Measurements from ENCODE around the gene IDNK.
"Not testable (repeated sequence)": the region's sequence is repeated elsewhere in the genome, so short reads cannot be mapped to it uniquely, and the experiment has no call there.

The IDNK gene

DNA sequence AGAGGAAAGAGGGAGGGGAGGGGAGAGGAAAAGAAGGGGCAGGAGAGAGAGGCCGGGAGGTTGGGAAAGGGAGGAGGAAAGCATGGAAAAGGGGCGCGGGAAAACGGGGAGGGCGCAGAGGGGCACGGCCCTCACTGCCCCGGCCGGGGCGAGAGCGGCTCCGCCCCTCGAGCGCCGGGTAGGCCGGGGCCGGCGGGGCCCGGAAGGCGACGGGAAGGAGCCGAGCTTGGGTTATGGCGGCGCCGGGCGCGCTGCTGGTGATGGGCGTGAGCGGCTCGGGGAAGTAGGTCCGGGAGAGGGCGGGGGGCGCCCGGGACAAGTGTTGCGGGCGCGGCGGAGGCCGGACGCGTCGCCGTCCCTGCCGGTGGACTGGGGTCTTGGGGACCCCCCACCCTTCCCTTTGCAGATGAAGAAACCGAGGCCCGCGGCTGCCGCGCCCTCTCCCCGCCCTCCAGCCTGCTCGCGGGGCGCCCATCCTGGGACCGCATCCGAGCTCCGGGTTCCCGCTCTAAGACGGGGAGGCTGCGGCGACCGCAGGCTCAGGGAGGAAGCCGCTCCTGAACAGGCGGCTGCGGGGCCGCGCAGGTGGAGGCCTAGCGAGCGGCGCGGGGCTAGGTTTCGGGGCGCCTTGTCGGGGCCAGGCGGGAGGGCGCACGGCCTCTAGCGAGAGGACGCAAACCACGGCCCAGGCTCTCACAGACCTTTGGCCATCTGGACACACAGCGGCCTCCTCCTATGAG, at the start of gene IDNK:
Gene IDNK (plus strand): TSS at position 205 of the 740 bp plus-strand sequence. CDS start 29 bp downstream, at position 234.
- H3K9ac ChIP-seq (ENCODE audit: low read depth, low read length) = peak within 1 kb of the TSS; percentile 80
- H3K9me3 ChIP-seq (ENCODE audit: control insufficient read depth, insufficient read depth, low read length) = no peaks in the 10 kb centered on the region
- 0 out of 2 replicates have a peak, but pooled peaks cover 2% of the 10 kb centered on the region for H3K4me1 ChIP-seq (ENCODE audit: insufficient read depth, low read length)
- H3K36me3 ChIP-seq (ENCODE audit: insufficient read depth, low read length) = no peaks in the 10 kb centered on the region

DNA sequence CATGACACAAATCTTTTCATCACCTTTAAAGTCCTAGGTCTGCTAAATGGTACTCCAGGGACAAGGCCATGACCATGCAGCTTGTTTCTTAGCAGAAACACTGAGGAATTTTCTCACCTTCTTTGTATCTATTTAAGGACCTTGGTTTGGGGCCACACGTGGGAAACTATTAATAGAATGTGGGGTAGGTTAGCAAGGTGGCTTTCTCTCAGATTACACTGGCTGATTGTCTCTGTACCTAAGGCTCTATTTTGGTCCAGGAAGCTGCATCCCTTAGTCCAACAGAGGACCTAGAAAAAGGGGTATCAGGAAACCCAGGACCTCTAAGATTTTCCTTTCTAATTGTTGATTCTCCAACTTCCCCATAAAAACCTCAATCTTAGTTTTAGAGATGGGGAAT, 48.5 kb upstream of the IDNK start:
- Histone ChIP-seq H3K9ac (ENCODE audit: low read depth, low read length) (no peak overlapping the region), H3K4me1 (ENCODE audit: insufficient read depth, low read length) (no peaks in the 10 kb centered on the region), H3K36me3 (ENCODE audit: insufficient read depth, low read length) (no peaks in the 10 kb centered on the region), H3K9me3 (ENCODE audit: control insufficient read depth, insufficient read depth, low read length) (no peaks in the 10 kb centered on the region; the same call in 1 of the 2 replicates)

DNA sequence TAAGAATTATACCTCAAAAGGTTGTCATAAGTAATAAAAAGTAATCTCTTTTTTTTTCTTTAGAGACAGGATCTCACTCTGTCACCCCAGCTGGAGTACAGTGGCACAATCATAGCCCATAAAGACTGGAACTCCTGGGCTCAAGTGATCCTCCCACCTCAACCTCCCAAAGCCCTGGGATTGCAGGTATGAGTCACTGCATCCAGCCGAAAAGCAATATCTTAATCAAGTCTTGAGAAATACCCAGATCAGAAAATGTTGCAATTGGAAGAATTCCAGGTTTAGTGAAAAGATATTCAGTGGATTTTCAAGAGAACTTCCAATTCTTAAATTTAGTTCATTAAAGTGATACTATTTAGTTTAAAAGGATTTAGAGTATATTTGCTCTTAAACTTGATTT, 40.9 kb upstream of the IDNK start:
- Histone ChIP-seq H3K9ac (ENCODE audit: low read depth, low read length) (no peak overlapping the region), H3K9me3 (ENCODE audit: control insufficient read depth, insufficient read depth, low read length) (no peaks in the 10 kb centered on the region), H3K36me3 (ENCODE audit: insufficient read depth, low read length) (no peaks in the 10 kb centered on the region), H3K4me1 (ENCODE audit: insufficient read depth, low read length) (no peaks in the 10 kb centered on the region)

DNA sequence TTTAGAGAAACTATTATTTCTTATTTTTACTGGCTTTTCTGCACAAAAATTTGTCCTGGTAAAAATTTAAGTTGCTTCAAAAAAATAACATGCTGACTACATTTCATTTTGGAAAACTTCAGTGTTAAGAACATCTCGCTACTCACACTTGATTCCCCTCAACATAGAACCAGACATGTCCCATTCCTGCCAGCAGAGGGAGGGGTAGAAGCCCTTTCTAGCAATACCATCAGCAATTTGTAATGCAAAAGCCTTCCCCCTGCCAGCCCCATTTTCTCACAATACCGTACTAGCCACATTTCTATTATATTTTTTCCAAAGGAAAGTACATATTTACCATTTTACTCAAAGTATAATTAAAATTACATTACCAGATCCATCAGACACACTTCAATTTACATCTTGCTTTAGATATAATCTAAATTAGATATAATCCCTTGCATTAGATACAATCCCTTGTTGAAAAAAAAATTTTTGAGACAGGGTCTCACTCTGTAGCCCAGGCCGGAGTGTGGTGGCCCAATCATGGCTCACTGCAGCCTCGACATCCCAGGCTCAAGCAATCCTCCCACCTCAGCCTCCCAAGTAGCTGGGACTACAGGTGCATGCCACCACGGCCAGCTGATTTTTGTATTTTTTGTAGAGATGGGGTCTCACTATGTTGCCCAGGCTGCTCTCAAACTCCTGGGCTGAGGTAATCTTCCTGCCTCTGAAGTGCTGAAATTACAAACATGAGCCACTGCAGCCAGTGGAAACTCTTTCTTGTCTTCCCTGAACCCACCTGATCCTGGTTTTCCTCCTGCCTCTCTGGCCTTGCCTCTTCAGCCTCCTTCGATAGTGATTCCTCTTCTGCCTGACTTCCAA, 39.6 kb upstream of the IDNK start:
- Histone ChIP-seq H3K9me3 (ENCODE audit: control insufficient read depth, insufficient read depth, low read length) (no peaks in the 10 kb centered on the region), H3K4me1 (ENCODE audit: insufficient read depth, low read length) (no peaks in the 10 kb centered on the region), H3K36me3 (ENCODE audit: insufficient read depth, low read length) (no peaks in the 10 kb centered on the region), H3K9ac (ENCODE audit: low read depth, low read length) (no peak overlapping the region)

DNA sequence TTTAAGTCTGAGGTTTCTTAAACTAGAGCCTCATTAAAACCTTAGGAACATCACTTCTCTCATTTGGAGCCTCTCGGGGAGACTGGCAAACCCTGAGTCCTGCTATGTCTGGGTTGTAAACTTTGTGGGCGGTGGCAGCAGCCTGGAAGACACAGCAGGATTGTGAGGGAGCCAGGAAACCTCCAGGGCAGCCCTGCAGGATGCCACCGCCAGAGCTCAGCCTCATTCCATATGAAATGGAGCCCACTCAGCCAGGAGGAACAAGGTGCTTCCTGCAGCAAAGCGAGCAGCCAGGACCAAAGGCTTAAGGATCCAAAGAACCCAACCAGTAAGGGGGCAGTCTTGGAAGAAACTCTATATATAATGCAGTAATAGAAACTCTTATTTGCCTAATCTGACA, 37.9 kb upstream of the IDNK start:
- Histone ChIP-seq H3K4me1 (ENCODE audit: insufficient read depth, low read length) (no peaks in the 10 kb centered on the region), H3K36me3 (ENCODE audit: insufficient read depth, low read length) (no peaks in the 10 kb centered on the region), H3K9ac (ENCODE audit: low read depth, low read length) (no peak overlapping the region), H3K9me3 (ENCODE audit: control insufficient read depth, insufficient read depth, low read length) (no peaks in the 10 kb centered on the region)

DNA sequence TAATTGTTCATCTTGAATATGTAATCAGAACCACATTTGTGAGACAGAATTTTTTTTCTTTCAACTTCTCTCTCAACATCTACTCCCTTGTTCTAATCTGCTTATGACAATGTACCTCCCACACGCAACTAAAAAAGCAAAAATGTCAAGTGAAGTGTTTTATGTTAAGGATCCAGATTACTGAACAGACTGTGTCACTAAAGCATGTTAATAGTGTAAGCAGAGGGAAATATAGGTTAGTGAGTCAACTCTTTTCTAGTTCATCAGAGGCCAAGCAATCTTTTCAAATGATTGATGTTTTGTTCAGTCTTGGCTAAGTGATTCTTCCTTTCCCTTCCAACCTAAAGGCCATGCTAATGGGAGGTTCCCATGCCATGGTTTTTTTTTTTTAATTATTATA, 34.7 kb upstream of the IDNK start:
- Histone ChIP-seq H3K9ac (ENCODE audit: low read depth, low read length) (no peak overlapping the region), H3K4me1 (ENCODE audit: insufficient read depth, low read length) (no peaks in the 10 kb centered on the region), H3K9me3 (ENCODE audit: control insufficient read depth, insufficient read depth, low read length) (no peaks in the 10 kb centered on the region), H3K36me3 (ENCODE audit: insufficient read depth, low read length) (no peaks in the 10 kb centered on the region)

GRCh38 chr9:83596899-83597504, 25.9 kb upstream of the IDNK start:
- Histone ChIP-seq H3K9ac (ENCODE audit: low read depth, low read length) (no peak overlapping the region), H3K9me3 (ENCODE audit: control insufficient read depth, insufficient read depth, low read length) (no peaks in the 10 kb centered on the region), H3K4me1 (ENCODE audit: insufficient read depth, low read length) (no peaks in the 10 kb centered on the region), H3K36me3 (ENCODE audit: insufficient read depth, low read length) (no peaks in the 10 kb centered on the region)

GRCh38 chr9:83598487-83598886, 24.5 kb upstream of the IDNK start:
- H3K4me1 ChIP-seq (ENCODE audit: insufficient read depth, low read length) = no peaks in the 10 kb centered on the region
- no peaks in the 10 kb centered on the region for H3K36me3 ChIP-seq (ENCODE audit: insufficient read depth, low read length)
- H3K9me3 ChIP-seq (ENCODE audit: control insufficient read depth, insufficient read depth, low read length) = no peaks in the 10 kb centered on the region
- no peak overlapping the region for H3K9ac ChIP-seq (ENCODE audit: low read depth, low read length)

DNA sequence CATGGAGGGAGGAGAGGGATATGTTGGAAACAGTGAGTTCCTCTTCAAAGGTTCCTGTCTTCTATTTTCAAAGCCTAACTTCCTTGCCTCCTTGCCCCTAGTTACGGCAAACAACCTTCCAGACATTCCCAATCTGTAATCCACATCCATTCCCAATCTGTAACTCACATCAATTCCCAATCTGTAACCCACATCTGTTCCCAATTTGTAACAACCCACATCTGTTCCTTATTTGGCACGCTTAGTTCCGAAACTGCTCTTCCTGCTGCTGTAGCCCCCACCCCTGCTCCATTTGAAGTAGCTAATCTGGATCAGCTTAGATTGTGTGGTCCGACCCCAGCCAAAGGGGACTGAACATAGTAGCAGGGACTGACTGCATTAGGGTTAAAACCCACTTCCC, 23.9 kb upstream of the IDNK start:
- Histone ChIP-seq H3K36me3 (ENCODE audit: insufficient read depth, low read length) (no peaks in the 10 kb centered on the region), H3K9me3 (ENCODE audit: control insufficient read depth, insufficient read depth, low read length) (no peaks in the 10 kb centered on the region), H3K4me1 (ENCODE audit: insufficient read depth, low read length) (no peaks in the 10 kb centered on the region), H3K9ac (ENCODE audit: low read depth, low read length) (no peak overlapping the region)

DNA sequence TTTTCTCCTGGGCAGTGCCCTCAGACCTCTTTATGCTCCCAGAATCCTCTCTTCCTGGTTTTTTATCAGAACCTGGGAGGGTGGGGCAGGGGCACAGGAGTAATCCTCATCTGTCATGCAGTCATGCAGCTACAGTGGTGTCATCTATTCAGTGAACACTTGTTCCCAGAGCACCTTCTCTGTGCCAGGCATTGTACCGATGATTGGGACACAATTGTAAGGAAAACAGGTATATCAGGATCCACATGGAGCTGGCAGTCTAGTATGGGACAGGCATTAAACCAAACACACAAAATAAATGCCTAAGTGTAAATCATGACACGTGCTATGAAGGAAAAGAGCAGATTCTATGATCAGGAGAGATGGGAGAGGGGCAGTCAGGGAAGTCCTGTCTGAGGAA, 21.5 kb upstream of the IDNK start:
- no peaks in the 10 kb centered on the region for H3K9me3 ChIP-seq (ENCODE audit: control insufficient read depth, insufficient read depth, low read length)
- H3K36me3 ChIP-seq (ENCODE audit: insufficient read depth, low read length) = no peaks in the 10 kb centered on the region
- H3K4me1 ChIP-seq (ENCODE audit: insufficient read depth, low read length) = no peaks in the 10 kb centered on the region
- H3K9ac ChIP-seq (ENCODE audit: low read depth, low read length) = no peak overlapping the region

- not testable (repeated sequence) for H3K36me3 ChIP-seq (ENCODE audit: insufficient read depth, low read length); H3K4me1 ChIP-seq (ENCODE audit: insufficient read depth, low read length); H3K9me3 ChIP-seq (ENCODE audit: control insufficient read depth, insufficient read depth, low read length); H3K9ac ChIP-seq (ENCODE audit: low read depth, low read length)
These were observed 15.3 kb upstream of the IDNK start for GRCh38 chr9:83607620-83608019.

- H3K4me1 ChIP-seq (ENCODE audit: insufficient read depth, low read length); H3K36me3 ChIP-seq (ENCODE audit: insufficient read depth, low read length); H3K9ac ChIP-seq (ENCODE audit: low read depth, low read length); H3K9me3 ChIP-seq (ENCODE audit: control insufficient read depth, insufficient read depth, low read length): not testable (repeated sequence)
These were observed 9.6 kb upstream of the IDNK start for GRCh38 chr9:83613298-83613697.

DNA sequence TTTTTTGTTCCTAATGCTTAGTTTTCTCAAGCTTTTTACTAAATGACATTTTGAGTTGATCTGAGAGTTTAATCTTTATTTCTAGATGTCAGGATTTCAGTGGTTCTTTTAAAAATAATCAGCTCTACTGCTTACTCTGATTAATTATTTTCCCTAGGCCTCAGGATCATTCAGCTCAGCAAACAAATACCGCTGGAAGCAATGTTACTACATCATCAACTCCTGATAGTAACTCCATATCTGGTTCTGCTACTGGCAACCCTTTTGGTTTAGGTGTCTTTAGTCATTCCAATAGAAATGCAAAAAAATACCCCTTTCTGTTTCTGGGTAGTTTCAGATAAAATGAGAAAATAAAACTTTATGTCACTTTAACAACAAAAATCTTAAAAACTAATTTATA, 5.6 kb upstream of the IDNK start:
- 0 out of 2 replicates have a peak, but pooled peaks cover 2% of the 10 kb centered on the region for H3K4me1 ChIP-seq (ENCODE audit: insufficient read depth, low read length)
- H3K36me3 ChIP-seq (ENCODE audit: insufficient read depth, low read length) = no peaks in the 10 kb centered on the region
- no peaks in the 10 kb centered on the region for H3K9me3 ChIP-seq (ENCODE audit: control insufficient read depth, insufficient read depth, low read length)
- H3K9ac ChIP-seq (ENCODE audit: low read depth, low read length) = no peak overlapping the region

- Histone ChIP-seq H3K9ac (ENCODE audit: low read depth, low read length) (peak overlapping the region; percentile 29; the same call in 1 of the 2 replicates), H3K9me3 (ENCODE audit: control insufficient read depth, insufficient read depth, low read length) (no peaks in the 10 kb centered on the region), H3K36me3 (ENCODE audit: insufficient read depth, low read length) (no peaks in the 10 kb centered on the region), H3K4me1 (ENCODE audit: insufficient read depth, low read length) (0 out of 2 replicates have a peak, but pooled peaks cover 2% of the 10 kb centered on the region)
These were observed 1.9 kb upstream of the IDNK start for GRCh38 chr9:83620841-83621636.
